Spinal cord (tissue), 10 donors: ENCODE results near the gene PLXNA2. TPM values are rescaled to one million over a fixed set of nuclear protein-coding genes. Genes with fewer than 3 reads are reported as not detected.

Experiments
- DNase-seq, 6 donors: peaks; one replicate each; pipeline versions ENCODE4 v3.0.0 to v3.0.0-alpha.2; 2013 to 2015; ENCODE audit warnings: low spot score in 6 of 6, low read depth in 4 of 6
- H3K27ac ChIP-seq: one replicate; pipeline ENCODE4 v1.5.1; 2013; ENCODE audit warnings: low read depth, low read length, control low read depth
- H3K27me3 ChIP-seq: one replicate; pipeline ENCODE4 v1.6.1; 2013; ENCODE audit warnings: low read length; ENCODE audit not compliant: control insufficient read depth, insufficient read depth
- H3K36me3 ChIP-seq: one replicate; pipeline ENCODE4 v1.6.1; 2013; ENCODE audit warnings: low read length; ENCODE audit not compliant: control insufficient read depth, insufficient read depth
- H3K4me1 ChIP-seq: one replicate; pipeline ENCODE4 v1.6.1; 2013; ENCODE audit warnings: low read length; ENCODE audit not compliant: control insufficient read depth, insufficient read depth
- H3K4me3 ChIP-seq: one replicate; pipeline ENCODE4 v1.5.1; 2013; ENCODE audit warnings: low read depth, low read length, control low read depth
- H3K9me3 ChIP-seq: one replicate; pipeline ENCODE4 v1.6.1; 2013; ENCODE audit warnings: low read length; ENCODE audit not compliant: control insufficient read depth, insufficient read depth
- WGBS: methylation state at CpG from one replicate; pipeline ENCODE4 v1.1.5; 2013; ENCODE audit warnings: missing lambda C conversion rate; ENCODE audit not compliant: insufficient coverage; 5-methylcytosine and 5-hydroxymethylcytosine counted together
- long read RNA-seq, 4 donors: transcript quantifications; one replicate each; lab custom pipeline, GENCODE V29; 2026
- polyA plus RNA-seq, 2 donors: library from polyadenylated mRNA; unstranded; fragments of 120-200 nt; gene quantifications; one replicate each; pipeline ENCODE4 v1.2.1, GENCODE V29; 2013; ENCODE audit not compliant: insufficient read length in 2 of 2
- total RNA-seq, 2 donors: library from RNA; depleted of rRNA in 1 of 2; stranded (reverse); fragments of 120-200 nt in 1 of 2; fragments of >200 nt in 1 of 2; gene quantifications; one replicate each; pipeline versions ENCODE4 v1.2.3 to v1.2.4, GENCODE V29; 2013 to 2014
- donor health status: healthy.

The PLXNA2 gene, protein sequence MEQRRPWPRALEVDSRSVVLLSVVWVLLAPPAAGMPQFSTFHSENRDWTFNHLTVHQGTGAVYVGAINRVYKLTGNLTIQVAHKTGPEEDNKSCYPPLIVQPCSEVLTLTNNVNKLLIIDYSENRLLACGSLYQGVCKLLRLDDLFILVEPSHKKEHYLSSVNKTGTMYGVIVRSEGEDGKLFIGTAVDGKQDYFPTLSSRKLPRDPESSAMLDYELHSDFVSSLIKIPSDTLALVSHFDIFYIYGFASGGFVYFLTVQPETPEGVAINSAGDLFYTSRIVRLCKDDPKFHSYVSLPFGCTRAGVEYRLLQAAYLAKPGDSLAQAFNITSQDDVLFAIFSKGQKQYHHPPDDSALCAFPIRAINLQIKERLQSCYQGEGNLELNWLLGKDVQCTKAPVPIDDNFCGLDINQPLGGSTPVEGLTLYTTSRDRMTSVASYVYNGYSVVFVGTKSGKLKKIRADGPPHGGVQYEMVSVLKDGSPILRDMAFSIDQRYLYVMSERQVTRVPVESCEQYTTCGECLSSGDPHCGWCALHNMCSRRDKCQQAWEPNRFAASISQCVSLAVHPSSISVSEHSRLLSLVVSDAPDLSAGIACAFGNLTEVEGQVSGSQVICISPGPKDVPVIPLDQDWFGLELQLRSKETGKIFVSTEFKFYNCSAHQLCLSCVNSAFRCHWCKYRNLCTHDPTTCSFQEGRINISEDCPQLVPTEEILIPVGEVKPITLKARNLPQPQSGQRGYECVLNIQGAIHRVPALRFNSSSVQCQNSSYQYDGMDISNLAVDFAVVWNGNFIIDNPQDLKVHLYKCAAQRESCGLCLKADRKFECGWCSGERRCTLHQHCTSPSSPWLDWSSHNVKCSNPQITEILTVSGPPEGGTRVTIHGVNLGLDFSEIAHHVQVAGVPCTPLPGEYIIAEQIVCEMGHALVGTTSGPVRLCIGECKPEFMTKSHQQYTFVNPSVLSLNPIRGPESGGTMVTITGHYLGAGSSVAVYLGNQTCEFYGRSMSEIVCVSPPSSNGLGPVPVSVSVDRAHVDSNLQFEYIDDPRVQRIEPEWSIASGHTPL (N-terminal part only)
- total RNA-seq, result 10 to 100 TPM; 22.0 to 30.0 TPM
- 10 to 100 TPM; 49.5 to 52.8 TPM for polyA plus RNA-seq
- long read RNA-seq, donor 1, full-length matches to known transcripts, result 4 of 4 reads
- long read RNA-seq, donor 1, partial matches to known transcripts, result 0 of 4 reads
- long read RNA-seq, donor 1, other reads (novel, unspliced or antisense), result 0 of 4 reads
- long read RNA-seq, donor 2, partial matches to known transcripts, result 7 of 9 reads
- long read RNA-seq, donor 2, other reads (novel, unspliced or antisense), result 0 of 9 reads
- long read RNA-seq, donor 3, partial matches to known transcripts, result 5 of 6 reads
- long read RNA-seq, donor 3, other reads (novel, unspliced or antisense), result 0 of 6 reads
- long read RNA-seq, donor 4, partial matches to known transcripts, result 0 of 1 reads
- long read RNA-seq, donor 4, other reads (novel, unspliced or antisense), result 0 of 1 reads

DNA sequence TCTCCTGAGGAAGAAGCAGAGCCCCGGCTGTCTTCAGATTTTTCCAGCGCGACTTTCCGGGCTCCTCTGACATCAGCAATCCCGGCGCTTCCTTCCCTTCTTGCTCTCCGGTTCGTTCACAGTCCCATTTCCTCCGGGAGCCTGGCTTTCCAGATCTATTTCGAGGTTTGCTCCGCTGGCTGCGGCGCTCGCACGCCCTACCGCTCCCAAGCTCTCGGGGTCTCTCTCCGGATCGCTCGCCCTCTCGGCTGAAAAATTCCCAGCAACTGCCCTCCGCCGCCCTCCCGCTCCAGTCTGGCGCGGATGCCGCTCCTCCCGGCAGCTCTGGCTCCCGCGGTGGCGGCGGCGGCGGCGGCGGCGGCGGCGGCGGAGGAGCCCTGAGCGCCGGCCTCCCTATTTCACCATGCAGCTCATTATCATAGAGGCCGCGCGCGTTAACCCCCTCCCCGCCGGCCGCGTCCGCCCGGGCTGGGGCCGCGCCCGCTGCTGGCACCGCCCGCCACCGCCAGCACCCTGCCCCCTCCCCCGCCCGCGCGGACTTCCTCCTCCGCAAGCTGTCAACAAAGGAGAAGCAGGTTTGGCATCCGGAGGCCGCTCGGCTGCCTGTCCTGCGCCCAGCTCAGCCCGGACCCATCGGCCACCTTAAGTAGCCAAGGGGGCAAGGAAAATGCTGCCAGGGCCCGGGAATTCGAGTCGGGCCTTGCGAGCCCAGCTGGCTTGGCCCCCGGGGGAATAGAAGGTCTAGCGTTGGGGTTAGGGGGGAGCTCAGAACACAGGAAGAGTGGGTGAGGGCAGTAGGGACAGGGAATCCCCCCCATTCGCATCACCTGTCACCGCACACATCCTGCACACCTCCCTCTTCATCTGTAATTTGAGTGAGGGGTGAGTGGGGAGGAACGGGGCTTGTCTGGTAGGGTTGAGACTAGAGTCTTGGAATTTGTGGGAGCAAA, at the start of gene PLXNA2:
PLXNA2 (minus strand) TSS at position 418 of the 950 bp plus-strand sequence. CDS start 26,462 bp downstream, outside the sequence.
- Histone ChIP-seq H3K4me1 (peaks cover 58% of the 10 kb centered on the region), H3K4me3 (peak within 1 kb of the TSS; percentile 78), H3K27me3 (peaks cover 3% of the 10 kb centered on the region), H3K9me3 (no peaks in the 10 kb centered on the region), H3K36me3 (peaks cover 3% of the 10 kb centered on the region), H3K27ac (peak within 1 kb of the TSS; percentile 87)
- under 1% methylated on average over 75 of the region's 78 CpGs for WGBS
- DNase-seq, result peak in 2 of 6 donors; percentile 93 to 95

DNA sequence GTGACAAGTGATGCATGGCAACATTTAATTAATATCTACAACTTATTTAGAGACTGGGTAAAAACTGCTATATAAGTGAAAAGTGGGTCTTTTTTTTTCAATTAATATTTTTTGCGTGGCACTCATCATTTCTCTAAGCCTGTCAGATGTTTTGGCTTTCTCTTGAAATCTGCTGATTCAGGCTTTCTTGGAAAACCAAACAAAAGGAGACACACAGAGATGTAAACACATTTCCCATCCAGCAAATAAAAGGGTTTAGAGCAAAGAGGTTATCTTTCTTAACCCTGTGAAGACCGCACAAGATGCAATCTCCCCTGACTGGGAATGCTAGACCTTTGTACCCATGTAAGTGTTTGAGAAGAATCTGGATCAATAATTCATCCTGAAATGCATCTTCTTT, 48.7 kb upstream of the PLXNA2 start:
- Histone ChIP-seq H3K36me3 (no peaks in the 10 kb centered on the region), H3K4me3 (no peak overlapping the region), H3K27me3 (no peaks in the 10 kb centered on the region), H3K9me3 (no peaks in the 10 kb centered on the region), H3K27ac (no peak overlapping the region), H3K4me1 (no peaks in the 10 kb centered on the region)
- no CpG with 5 or more reads among the region's 2 CpGs for WGBS
- no peak for DNase-seq

DNA sequence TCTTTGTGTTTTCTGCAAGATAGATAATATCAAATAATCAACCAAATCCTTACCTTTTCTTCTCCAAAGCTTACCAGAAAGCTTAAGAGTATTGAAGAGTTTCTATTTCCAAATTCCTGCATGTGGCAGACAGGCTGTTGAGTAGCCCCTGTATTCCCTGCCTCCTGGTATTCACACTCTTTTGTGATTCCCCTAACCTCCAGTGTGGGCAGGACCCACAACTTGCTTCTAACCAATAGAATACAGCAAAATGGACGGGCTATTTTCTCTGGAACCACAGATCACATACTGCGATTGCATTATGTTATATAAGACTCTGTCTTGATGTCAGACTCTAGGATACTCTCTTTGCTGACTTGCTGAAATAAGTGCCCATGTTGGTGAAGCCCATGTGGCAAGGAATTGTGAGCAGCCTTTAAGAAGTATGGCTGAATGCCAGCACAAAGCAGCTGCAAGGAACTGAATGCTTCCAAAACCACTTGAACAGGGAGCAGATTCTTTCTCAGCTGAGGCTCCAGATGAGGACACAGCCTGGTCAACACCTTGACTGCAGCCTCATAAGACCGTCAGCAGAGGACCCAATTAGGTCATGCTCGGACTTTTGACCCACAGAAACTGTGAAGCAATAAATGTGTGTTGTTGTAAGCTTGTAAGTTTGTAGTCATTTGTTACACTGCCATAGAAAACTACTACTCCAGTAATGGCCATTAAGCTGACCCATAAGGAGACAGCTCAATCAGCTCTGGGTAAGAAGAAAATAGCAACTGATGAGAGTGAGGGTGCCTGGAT, 47.9 kb upstream of the PLXNA2 start:
- Histone ChIP-seq H3K9me3 (no peaks in the 10 kb centered on the region), H3K27ac (no peak overlapping the region), H3K4me1 (no peaks in the 10 kb centered on the region), H3K27me3 (no peaks in the 10 kb centered on the region), H3K4me3 (no peak overlapping the region), H3K36me3 (no peaks in the 10 kb centered on the region)
- DNase-seq, result peak in 2 of 6 donors; percentile 70 to 75
- WGBS, result no CpG with 5 or more reads among the region's 4 CpGs

GRCh38 chr1:208291129-208291528, 46.9 kb upstream of the PLXNA2 start:
- no CpG with 5 or more reads among the region's 2 CpGs for WGBS
- Histone ChIP-seq H3K4me1 (no peaks in the 10 kb centered on the region), H3K27me3 (no peaks in the 10 kb centered on the region), H3K36me3 (no peaks in the 10 kb centered on the region), H3K27ac (no peak overlapping the region), H3K4me3 (no peak overlapping the region), H3K9me3 (no peaks in the 10 kb centered on the region)
- DNase-seq, result no peak

DNA sequence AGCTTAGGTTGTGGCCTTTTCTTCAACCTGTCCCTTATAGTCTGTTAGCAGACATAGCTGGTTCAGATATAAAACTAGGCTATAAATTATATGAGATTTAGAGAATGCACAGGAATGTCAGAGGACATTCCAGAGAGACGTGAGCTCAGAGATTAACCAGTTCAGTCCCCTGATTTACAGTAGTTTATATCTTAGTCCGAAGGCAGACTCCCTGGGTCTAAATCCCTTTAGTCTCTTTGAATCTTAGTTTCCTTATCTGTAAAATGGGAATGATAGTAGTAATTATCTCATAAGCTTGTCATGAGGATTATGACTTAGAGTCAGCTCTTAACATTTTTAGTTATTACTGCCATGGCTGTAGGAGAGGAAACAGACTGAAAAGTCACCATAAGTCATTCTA, 45.5 kb upstream of the PLXNA2 start:
- no peak for DNase-seq
- Histone ChIP-seq H3K27ac (no peak overlapping the region), H3K4me1 (no peaks in the 10 kb centered on the region), H3K36me3 (no peaks in the 10 kb centered on the region), H3K9me3 (no peaks in the 10 kb centered on the region), H3K27me3 (no peaks in the 10 kb centered on the region), H3K4me3 (no peak overlapping the region)
- no CpG with 5 or more reads among the region's 2 CpGs for WGBS

- H3K9me3 ChIP-seq, result no peaks in the 10 kb centered on the region
- DNase-seq, result no peak
- WGBS, result 95% methylated on average over 4 of the region's 4 CpGs
Observed at GRCh38 chr1:208288495-208288894, 44.3 kb upstream of the PLXNA2 start.

DNA sequence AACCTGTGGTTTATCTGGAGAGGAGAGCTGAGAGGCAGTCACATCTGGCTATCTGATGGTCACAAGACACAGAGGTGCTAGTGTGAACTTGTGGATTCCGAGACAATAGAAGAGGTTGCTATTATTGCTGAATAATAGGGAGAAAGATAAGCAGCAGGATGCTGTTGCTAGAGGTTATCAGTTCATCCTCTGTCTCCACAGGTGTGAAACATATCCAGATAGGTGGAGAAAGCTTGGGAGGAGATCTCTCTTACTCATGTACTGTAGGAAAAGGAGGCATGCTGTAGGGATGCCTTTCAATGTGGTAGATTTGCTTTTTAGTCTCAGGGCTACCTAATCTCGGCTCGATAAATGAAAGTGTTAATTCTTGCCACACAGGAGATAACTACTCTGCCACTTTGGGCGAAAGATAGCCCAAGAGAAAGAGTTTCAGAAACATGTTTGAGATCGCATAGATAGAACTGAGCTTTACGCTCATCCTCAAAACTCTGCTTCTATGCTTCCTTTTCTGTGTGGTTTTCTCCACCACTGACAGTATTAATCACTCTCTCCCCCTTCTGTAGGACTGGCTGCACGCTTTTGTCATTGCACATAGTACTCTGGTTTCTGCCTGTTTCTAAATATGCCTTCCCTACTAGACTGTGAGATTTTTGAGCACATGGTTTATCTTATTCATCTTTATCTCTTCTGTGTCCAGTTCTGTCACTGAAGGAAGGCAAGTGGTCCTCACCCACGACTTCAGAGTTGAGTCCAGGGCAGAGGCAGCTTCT, 36.7 kb upstream of the PLXNA2 start:
- Histone ChIP-seq H3K36me3 (no peaks in the 10 kb centered on the region), H3K27ac (no peak overlapping the region), H3K4me1 (peaks cover 3% of the 10 kb centered on the region), H3K9me3 (no peaks in the 10 kb centered on the region), H3K4me3 (no peak overlapping the region), H3K27me3 (no peaks in the 10 kb centered on the region)
- 86% methylated on average over 6 of the region's 8 CpGs for WGBS
- peak in 2 of 6 donors; percentile 27 for DNase-seq

More at GRCh38 chr1:208288495-208288894, 44.3 kb upstream of the PLXNA2 start:
- no peaks in the 10 kb centered on the region for H3K36me3 ChIP-seq
- no peaks in the 10 kb centered on the region for H3K4me1 ChIP-seq
- H3K4me3 ChIP-seq, result no peak overlapping the region
- no peak overlapping the region for H3K27ac ChIP-seq
- H3K27me3 ChIP-seq, result no peaks in the 10 kb centered on the region
